Stimulated activated CD4-positive, alpha-beta T cell treated with anti-CD3 and anti-CD28 coated beads, Interleukin-12 subunit alpha, Interleukin-12 subunit beta, amount 100 ng/mL, for 4 hours (primary cell): ENCODE results near the gene HACD2.
"Not testable (repeated sequence)": the region's sequence is repeated elsewhere in the genome, so short reads cannot be mapped to it uniquely, and the experiment has no call there.

Experiments used
- DNase-seq: peaks from one replicate; pipeline ENCODE4 v3.0.0-alpha.2; 2020

The HACD2 gene

DNA sequence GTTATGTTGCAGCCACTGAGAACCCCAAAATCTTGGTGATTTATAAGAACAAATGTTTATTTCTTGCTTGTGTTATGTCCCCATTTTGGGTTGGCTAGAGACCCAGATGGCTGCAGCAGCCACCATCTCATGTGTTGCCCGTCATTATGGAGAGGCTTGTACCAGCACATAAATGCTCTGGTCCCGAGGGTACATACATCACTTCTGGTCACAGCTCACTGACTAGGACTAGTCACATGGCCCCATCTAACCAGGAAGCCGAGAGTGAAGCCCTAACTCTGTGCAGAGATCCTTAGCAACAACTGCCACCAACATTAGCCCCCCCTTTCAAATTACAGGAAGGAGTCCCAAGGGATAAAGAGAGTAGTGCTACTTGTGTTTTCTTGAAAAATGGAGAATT lies 25.5 kb upstream of the HACD2 start:
- DNase-seq, result no peak

DNA sequence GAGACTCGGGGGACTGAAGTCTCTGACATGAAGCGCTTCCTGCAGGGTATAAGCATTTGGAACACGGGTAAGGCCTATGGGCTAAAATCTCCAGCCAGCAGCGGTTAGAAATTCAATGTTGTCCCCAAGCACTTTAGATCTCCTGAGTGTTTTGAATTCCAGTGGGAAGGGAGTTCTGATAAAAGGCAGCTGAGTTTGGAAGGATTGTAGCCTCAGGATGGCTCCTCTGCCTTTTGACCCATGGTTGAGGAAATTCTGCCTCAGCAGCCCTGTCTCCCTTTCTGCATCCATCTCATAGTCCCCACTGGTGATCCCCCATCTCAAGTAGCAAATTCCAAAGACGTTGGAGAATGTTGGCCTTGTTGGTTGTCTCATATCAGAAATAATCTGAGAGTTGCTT lies 24.2 kb upstream of the HACD2 start:
- no peak for DNase-seq

- no peak for DNase-seq
These were observed 23.5 kb upstream of the HACD2 start for GRCh38 chr3:123608263-123608937.

- DNase-seq, result no peak
These were observed 21.7 kb upstream of the HACD2 start for GRCh38 chr3:123606527-123606926.

GRCh38 chr3:123605789-123606234 lies 21.0 kb upstream of the HACD2 start:
- DNase-seq, result no peak

DNA sequence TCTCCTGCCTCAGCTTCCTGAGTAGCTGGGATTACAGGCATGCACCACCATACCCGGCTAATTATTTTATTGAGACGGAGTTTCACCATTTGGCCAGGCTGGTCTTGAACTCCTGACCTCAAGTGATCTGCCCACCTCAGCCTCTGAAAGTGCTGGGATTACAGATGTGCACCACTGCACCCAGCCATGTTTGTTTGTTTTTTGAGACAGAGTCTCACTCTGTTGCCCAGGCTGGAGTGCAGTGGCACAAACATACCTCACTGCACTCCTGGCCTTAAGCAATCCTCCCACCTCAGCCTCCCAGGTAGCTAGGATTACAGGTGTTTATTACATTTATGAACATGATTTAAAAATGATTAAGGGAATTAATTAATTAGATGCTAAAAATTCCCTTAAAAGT lies 18.3 kb upstream of the HACD2 start:
- not testable (repeated sequence) for DNase-seq

DNA sequence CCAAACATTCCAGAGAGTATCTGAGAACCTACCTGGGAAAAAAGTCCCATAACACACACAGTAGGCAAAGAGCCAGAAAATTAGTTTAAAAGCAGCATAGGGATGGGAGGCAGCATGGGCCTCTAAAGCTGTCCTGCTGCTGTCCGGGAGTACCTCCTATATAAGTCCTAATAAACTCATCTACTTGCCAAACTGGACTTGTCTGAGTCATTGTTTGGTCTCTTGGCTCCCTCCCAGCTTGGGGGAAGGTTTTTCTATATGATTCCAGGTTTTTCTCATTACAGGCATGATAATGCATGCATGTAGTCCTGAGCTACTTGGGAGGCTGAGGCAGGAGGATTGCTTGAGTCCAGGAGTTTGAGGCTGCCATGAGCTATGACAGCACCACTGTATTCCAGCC lies 17.5 kb upstream of the HACD2 start:
- no peak for DNase-seq

DNA sequence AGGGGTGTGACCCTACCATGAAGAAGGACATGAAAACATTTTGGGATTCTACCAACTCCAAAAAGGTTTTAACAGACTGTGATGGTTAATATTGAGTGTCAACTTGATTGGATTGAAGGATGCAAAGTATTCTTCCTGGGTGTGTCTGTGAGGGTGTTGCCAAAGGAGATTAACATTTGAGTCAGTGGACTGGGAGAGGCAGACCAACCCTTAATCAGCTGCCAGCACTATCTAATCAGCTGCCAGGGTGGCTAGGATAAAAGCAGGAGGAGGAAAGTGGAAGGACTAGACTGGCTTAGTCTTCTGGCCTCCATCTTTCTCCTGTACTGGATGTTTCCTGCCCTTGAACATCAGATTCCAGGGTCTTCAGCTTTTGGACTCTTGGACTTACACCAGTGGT lies 16.0 kb upstream of the HACD2 start:
- DNase-seq, result not testable (repeated sequence)

DNA sequence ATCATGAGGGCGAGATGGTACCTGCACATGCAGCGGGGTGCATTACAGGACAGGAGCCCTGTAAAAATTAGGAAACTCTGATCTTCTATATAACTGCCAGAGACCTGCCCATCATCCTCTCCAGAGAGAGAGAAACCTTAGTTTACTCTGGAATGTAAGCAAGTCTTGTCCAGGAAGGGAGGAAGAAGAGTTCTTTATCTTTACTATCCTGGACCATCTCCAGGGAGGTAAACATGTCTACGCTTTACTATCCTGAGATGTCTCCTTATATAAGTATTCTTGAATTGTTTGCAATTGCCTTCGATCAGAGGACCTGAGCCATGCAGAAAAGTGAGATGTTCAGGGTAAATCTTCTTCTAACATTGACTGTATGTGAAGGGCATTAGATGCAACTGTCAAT lies 12.7 kb upstream of the HACD2 start:
- DNase-seq, result no peak

- no peak for DNase-seq
These were observed 10.7 kb upstream of the HACD2 start for GRCh38 chr3:123595396-123596180.

DNA sequence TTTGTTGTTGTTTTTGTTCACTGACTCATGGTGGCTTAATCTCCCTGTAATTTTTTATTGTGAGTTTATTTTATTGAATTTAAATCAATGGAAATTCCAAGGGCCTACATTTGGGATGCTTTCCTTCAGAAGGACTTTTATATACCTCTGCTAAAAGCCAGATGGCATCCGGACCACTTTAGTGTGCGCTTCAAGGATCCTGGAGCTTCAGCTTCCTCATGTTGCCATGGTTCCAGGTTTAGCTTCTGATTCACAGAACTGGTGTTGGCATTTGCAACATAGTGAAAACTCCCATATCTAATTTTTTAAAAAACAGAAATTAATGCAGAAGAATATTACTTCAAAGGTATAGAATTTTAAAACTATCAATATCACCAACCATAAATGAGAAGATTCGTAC lies 8.5 kb upstream of the HACD2 start:
- no peak for DNase-seq

DNA sequence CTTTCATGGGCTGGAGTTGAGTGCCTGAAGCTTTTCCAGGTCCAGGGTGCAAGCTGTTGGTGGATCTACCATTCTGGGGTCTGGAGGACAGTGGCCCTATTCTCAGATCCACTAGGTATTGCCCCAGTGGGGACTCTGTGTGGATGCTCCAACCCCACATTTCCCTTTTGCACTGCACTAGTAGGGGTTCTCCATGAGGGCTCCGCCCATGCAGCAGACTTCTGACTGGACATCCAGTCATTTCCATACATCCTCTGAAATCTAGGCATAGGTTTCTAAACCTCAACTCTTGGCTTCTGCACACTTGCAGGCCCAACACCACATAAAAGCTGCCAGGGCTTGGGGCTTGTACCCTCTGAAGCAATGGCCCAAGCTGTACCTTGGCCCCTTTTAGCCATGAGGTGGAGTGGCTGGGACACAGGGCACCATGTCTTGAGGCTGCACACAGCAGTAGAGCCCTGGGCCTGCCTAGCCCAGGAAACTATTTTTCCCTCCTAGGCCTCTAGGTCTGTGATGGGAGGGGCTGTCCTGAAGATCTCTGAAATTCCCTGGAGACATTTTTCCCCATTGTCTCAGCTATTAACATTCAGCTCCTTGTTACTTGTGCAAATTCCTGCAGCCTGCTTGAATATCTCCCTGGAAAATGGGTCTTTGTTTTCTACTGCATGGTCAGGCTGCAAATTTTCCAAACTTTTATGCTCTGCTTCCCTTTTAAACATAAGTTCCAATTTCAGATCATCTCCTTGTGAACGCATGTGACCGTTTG lies 6.0 kb upstream of the HACD2 start:
- no peak for DNase-seq

GRCh38 chr3:123587401-123587800 lies 2.5 kb upstream of the HACD2 start:
- DNase-seq, result no peak

DNA sequence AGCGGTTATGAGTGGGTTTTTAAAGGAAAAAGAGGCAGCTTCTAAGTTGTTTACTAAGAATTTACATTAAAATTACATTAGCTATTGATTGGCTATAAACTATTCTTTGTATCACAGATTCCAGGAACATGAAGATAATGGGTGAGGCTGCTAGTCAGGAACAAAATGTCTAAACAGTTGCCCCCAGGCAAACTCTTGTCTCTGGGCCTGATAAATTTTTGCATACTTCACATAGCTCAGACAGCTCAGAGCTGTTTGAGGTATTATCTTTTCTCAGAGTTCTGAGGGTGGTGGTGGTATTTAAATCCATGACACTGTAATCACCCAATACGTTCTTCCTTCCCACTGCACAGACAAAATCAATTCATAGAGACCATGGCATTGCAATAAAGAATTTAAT lies 2.1 kb upstream of the HACD2 start:
- DNase-seq, result no peak

DNA sequence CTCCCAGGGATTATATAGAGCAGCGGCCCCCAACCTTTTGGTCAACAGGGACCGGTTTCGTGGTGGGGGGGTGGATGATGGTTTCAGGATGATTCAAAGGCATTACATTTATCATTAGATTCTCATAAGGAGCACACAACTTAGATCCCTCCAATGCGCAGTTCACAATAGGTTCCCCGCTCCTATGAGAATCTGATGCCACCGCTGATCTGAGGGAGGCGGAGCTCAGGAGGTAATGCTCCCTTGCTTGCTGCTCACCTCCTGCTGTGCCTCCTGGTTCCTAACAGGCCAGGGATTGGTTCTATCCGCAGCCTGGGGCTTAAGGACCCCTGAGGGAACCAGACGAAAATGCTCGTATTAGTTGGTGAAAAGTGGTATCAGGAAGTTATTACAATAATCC lies 1.3 kb upstream of the HACD2 start:
- peak; percentile 20 for DNase-seq

GRCh38 chr3:123584284-123584987 lies 417 bp downstream of the HACD2 start:
- peak; percentile 30 for DNase-seq

GRCh38 chr3:123583561-123583960 lies 1.3 kb downstream of the HACD2 start:
- DNase-seq, result no peak

GRCh38 chr3:123582315-123582714 lies 2.5 kb downstream of the HACD2 start:
- no peak for DNase-seq

- DNase-seq, result no peak
These were observed 8.7 kb downstream of the HACD2 start for GRCh38 chr3:123576122-123576521.

DNA sequence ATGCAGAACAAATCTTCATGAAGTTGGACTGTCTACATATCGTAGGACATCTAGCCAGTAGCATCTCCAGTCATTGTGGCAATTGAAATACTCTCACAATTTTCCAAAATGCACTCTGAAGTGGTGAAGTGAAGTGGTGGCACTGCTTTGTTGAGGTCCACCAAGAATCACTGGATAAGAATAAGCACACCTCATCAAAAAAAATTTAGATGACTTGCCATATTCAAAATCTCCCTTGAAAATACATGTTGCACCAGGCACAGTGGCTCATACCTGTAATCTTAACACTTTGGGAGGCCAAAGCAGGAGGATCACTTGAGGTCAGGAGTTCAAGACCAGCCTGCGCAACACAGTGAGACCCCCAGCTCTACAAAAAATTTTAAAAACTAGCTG lies 12.9 kb downstream of the HACD2 start:
- no peak for DNase-seq

GRCh38 chr3:123571264-123571972 lies 13.4 kb downstream of the HACD2 start:
- DNase-seq, result no peak

DNA sequence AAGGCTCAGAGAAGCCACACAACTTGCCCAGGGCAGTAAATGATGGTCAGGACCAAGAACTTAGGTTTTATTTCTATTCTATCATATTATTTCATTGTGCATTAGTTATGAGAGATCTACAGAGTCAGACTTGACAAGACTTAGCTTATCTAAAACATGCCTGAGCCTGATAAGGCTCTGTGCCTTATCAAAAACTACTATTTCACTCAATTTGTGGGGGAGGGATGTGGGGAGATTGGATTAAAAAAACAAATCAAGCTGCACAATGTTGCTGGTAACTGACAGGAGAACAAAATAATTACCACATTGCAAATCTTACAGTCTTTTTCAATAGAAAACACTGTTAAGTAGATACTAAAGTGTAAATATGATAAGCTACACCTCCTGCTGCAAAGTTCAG lies 16.0 kb downstream of the HACD2 start:
- no peak for DNase-seq

DNA sequence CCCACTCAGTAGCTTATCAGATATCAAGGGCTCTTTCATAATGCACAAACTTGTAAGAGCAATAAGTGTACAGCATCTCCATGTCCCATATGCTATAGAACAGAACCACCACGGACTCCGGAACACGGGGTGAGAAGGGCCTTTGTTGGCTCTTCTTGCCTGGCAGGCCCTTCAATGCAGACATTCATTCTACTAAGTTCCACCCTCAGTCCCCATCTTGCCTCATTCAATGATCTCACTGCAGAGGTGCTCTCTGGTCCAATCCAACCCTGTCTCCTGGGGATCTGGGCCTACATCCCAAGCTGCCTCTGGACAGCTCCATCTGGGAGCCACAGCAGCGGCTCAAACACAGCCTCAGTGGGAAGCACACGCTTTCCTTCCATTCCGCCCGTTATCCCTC lies 16.8 kb downstream of the HACD2 start:
- DNase-seq, result no peak
